Activated T-helper 17 cell treated with anti-CD3 and anti-CD28 coated beads, Interleukin-2, amount 50 U/mL, for 72 hours (primary cell): Measurements from ENCODE around the gene FAM89B. TPM values are rescaled to one million over a fixed set of nuclear protein-coding genes. Genes with fewer than 3 reads are reported as not detected.
A peak's percentile ranks its signal among the peaks of the same experiment; 100 is the strongest.
"Not testable (repeated sequence)": the region's sequence is repeated elsewhere in the genome, so short reads cannot be mapped to it uniquely, and the experiment has no call there.

ENCODE experiments used
- ATAC-seq: fragments of 150-1000 bp; cut with Tn5 transposase; replicated peaks from 2 replicates; pipeline ENCODE4 v1.10.0; 2021; ENCODE audit warnings: mild to moderate bottlenecking, moderate library complexity
- H3K27ac Mint-ChIP-seq: one replicate; pipeline ENCODE4 v1.8.0; 2022; ENCODE audit warnings: mixed read lengths
- H3K27me3 Mint-ChIP-seq: one replicate; pipeline ENCODE4 v1.8.0; 2022; ENCODE audit warnings: mixed read lengths
- H3K36me3 Mint-ChIP-seq: one replicate; pipeline ENCODE4 v1.8.0; 2022; ENCODE audit warnings: low read depth, mild to moderate bottlenecking, mixed read lengths
- H3K4me1 Mint-ChIP-seq: one replicate; pipeline ENCODE4 v1.8.0; 2022; ENCODE audit warnings: mixed read lengths
- H3K4me3 Mint-ChIP-seq: one replicate; pipeline ENCODE4 v1.8.0; 2022; ENCODE audit warnings: mild to moderate bottlenecking, mixed read lengths
- H3K9me3 Mint-ChIP-seq: one replicate; pipeline ENCODE4 v1.8.0; 2022; ENCODE audit warnings: mixed read lengths
- total RNA-seq, 2 donors: library from RNA; stranded (reverse); gene quantifications; one replicate each; pipeline ENCODE4 v1.2.3, GENCODE V29; 2022

FAM89B gene
- total RNA-seq = 10 to 100 TPM; 39.0 to 42.2 TPM

- Mint-ChIP-seq H3K27ac (peak within 1 kb of the TSS; percentile 94), H3K9me3 (no peaks in the 10 kb centered on the region), H3K36me3 (peaks cover 86% of the 10 kb centered on the region), H3K4me3 (peak within 1 kb of the TSS; percentile 94), H3K4me1 (peaks cover 25% of the 10 kb centered on the region), H3K27me3 (no peaks in the 10 kb centered on the region)
- ATAC-seq = no peak
Measured at GRCh38 chr11:65572356-65573051, at the start of gene FAM89B. TSS of gene FAM89B (plus strand) at chr11:65572538. CDS start at chr11:65572670, 132 bp downstream.

- not testable (repeated sequence) for H3K27me3 Mint-ChIP-seq, H3K9me3 Mint-ChIP-seq
- ATAC-seq = peak; percentile 25
- peak overlapping the region; percentile 88 for H3K27ac Mint-ChIP-seq
- H3K36me3 Mint-ChIP-seq = peaks cover 24% of the 10 kb centered on the region
- H3K4me3 Mint-ChIP-seq = peak overlapping the region; percentile 89
- H3K4me1 Mint-ChIP-seq = peaks cover 29% of the 10 kb centered on the region
Measured at GRCh38 chr11:65522718-65523630, 49.4 kb upstream of the FAM89B start.

GRCh38 chr11:65523631-65523968 lies 48.7 kb upstream of the FAM89B start:
- H3K36me3 Mint-ChIP-seq = peaks cover 28% of the 10 kb centered on the region
- H3K4me3 Mint-ChIP-seq = peak overlapping the region; percentile 89
- not testable (repeated sequence) for ATAC-seq, H3K9me3 Mint-ChIP-seq, H3K27me3 Mint-ChIP-seq
- peak overlapping the region; percentile 88 for H3K27ac Mint-ChIP-seq
- peaks cover 30% of the 10 kb centered on the region for H3K4me1 Mint-ChIP-seq

GRCh38 chr11:65524014-65524740 lies 48.2 kb upstream of the FAM89B start:
- Mint-ChIP-seq H3K9me3 (no peaks in the 10 kb centered on the region), H3K4me3 (peak overlapping the region; percentile 89), H3K27me3 (no peaks in the 10 kb centered on the region), H3K36me3 (peaks cover 33% of the 10 kb centered on the region), H3K27ac (peak overlapping the region; percentile 88), H3K4me1 (peaks cover 34% of the 10 kb centered on the region)
- ATAC-seq = peak; percentile 13

GRCh38 chr11:65524741-65525545 lies 47.4 kb upstream of the FAM89B start, which contains the start of gene SCYL1:
TSS of gene SCYL1 (plus strand) at chr11:65525083. CDS start at chr11:65525154, 71 bp downstream.
- H3K36me3 Mint-ChIP-seq = peaks cover 36% of the 10 kb centered on the region
- H3K9me3 Mint-ChIP-seq = no peaks in the 10 kb centered on the region
- peak; percentile 90 for ATAC-seq
- peak within 1 kb of the TSS; percentile 89 for H3K4me3 Mint-ChIP-seq
- H3K4me1 Mint-ChIP-seq = peaks cover 34% of the 10 kb centered on the region
- peak within 1 kb of the TSS; percentile 91 for H3K27ac Mint-ChIP-seq
- no peaks in the 10 kb centered on the region for H3K27me3 Mint-ChIP-seq

GRCh38 chr11:65525546-65526480 lies 46.5 kb upstream of the FAM89B start:
- peak overlapping the region; percentile 91 for H3K27ac Mint-ChIP-seq
- ATAC-seq = no peak

GRCh38 chr11:65526744-65527143 lies 45.6 kb upstream of the FAM89B start:
- Mint-ChIP-seq H3K36me3 (peaks cover 54% of the 10 kb centered on the region), H3K27me3 (no peaks in the 10 kb centered on the region), H3K4me1 (peaks cover 32% of the 10 kb centered on the region), H3K4me3 (peak overlapping the region; percentile 89), H3K9me3 (no peaks in the 10 kb centered on the region), H3K27ac (peak overlapping the region; percentile 63)
- ATAC-seq = no peak

More at GRCh38 chr11:65525546-65526480, 46.5 kb upstream of the FAM89B start:
- peak overlapping the region; percentile 89 for H3K4me3 Mint-ChIP-seq
- H3K27me3 Mint-ChIP-seq = no peaks in the 10 kb centered on the region
- H3K4me1 Mint-ChIP-seq = peaks cover 34% of the 10 kb centered on the region
- H3K9me3 Mint-ChIP-seq = no peaks in the 10 kb centered on the region
- peaks cover 45% of the 10 kb centered on the region for H3K36me3 Mint-ChIP-seq

GRCh38 chr11:65528819-65529350 lies 43.5 kb upstream of the FAM89B start:
- H3K9me3 Mint-ChIP-seq = no peaks in the 10 kb centered on the region
- peaks cover 73% of the 10 kb centered on the region for H3K36me3 Mint-ChIP-seq
- peaks cover 14% of the 10 kb centered on the region for H3K4me1 Mint-ChIP-seq
- no peak overlapping the region for H3K4me3 Mint-ChIP-seq
- peak overlapping the region; percentile 66 for H3K27ac Mint-ChIP-seq
- ATAC-seq = no peak
- no peaks in the 10 kb centered on the region for H3K27me3 Mint-ChIP-seq

- no peaks in the 10 kb centered on the region for H3K27me3 Mint-ChIP-seq
- H3K4me3 Mint-ChIP-seq = no peak overlapping the region
- H3K9me3 Mint-ChIP-seq = no peaks in the 10 kb centered on the region
- H3K36me3 Mint-ChIP-seq = peaks cover 78% of the 10 kb centered on the region
- H3K4me1 Mint-ChIP-seq = peaks cover 11% of the 10 kb centered on the region
- ATAC-seq = no peak
- peak overlapping the region; percentile 56 for H3K27ac Mint-ChIP-seq
Measured at GRCh38 chr11:65529475-65530156, 42.7 kb upstream of the FAM89B start.

- Mint-ChIP-seq H3K4me1 (peaks cover 13% of the 10 kb centered on the region), H3K27ac (peak overlapping the region; percentile 56), H3K4me3 (no peak overlapping the region), H3K9me3 (no peaks in the 10 kb centered on the region), H3K27me3 (no peaks in the 10 kb centered on the region), H3K36me3 (peaks cover 83% of the 10 kb centered on the region)
- ATAC-seq = peak; percentile 31
Measured at GRCh38 chr11:65530157-65530496, 42.2 kb upstream of the FAM89B start.

- Mint-ChIP-seq H3K27me3 (no peaks in the 10 kb centered on the region), H3K9me3 (no peaks in the 10 kb centered on the region), H3K4me1 (peaks cover 13% of the 10 kb centered on the region), H3K27ac (no peak overlapping the region), H3K4me3 (no peak overlapping the region), H3K36me3 (peaks cover 87% of the 10 kb centered on the region)
- ATAC-seq = no peak
Measured at GRCh38 chr11:65532388-65533064, 39.8 kb upstream of the FAM89B start.

- Mint-ChIP-seq H3K36me3 (peaks cover 82% of the 10 kb centered on the region), H3K9me3 (no peaks in the 10 kb centered on the region), H3K4me3 (no peak overlapping the region), H3K27ac (no peak overlapping the region), H3K4me1 (peaks cover 8% of the 10 kb centered on the region), H3K27me3 (no peaks in the 10 kb centered on the region)
- ATAC-seq = no peak
Measured at GRCh38 chr11:65535102-65535501, 37.2 kb upstream of the FAM89B start.
